Measurements from ENCODE around the gene IL4I1. TPM values are rescaled to one million over a fixed set of nuclear protein-coding genes. Genes with fewer than 3 reads are reported as not detected.
A peak's percentile ranks its signal among the peaks of the same experiment; 100 is the strongest.
"Not testable (repeated sequence)": the region's sequence is repeated elsewhere in the genome, so short reads cannot be mapped to it uniquely, and the experiment has no call there.

Gene IL4I1, protein sequence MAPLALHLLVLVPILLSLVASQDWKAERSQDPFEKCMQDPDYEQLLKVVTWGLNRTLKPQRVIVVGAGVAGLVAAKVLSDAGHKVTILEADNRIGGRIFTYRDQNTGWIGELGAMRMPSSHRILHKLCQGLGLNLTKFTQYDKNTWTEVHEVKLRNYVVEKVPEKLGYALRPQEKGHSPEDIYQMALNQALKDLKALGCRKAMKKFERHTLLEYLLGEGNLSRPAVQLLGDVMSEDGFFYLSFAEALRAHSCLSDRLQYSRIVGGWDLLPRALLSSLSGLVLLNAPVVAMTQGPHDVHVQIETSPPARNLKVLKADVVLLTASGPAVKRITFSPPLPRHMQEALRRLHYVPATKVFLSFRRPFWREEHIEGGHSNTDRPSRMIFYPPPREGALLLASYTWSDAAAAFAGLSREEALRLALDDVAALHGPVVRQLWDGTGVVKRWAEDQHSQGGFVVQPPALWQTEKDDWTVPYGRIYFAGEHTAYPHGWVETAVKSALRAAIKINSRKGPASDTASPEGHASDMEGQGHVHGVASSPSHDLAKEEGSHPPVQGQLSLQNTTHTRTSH
- total RNA-seq: 0.81 TPM

DNA sequence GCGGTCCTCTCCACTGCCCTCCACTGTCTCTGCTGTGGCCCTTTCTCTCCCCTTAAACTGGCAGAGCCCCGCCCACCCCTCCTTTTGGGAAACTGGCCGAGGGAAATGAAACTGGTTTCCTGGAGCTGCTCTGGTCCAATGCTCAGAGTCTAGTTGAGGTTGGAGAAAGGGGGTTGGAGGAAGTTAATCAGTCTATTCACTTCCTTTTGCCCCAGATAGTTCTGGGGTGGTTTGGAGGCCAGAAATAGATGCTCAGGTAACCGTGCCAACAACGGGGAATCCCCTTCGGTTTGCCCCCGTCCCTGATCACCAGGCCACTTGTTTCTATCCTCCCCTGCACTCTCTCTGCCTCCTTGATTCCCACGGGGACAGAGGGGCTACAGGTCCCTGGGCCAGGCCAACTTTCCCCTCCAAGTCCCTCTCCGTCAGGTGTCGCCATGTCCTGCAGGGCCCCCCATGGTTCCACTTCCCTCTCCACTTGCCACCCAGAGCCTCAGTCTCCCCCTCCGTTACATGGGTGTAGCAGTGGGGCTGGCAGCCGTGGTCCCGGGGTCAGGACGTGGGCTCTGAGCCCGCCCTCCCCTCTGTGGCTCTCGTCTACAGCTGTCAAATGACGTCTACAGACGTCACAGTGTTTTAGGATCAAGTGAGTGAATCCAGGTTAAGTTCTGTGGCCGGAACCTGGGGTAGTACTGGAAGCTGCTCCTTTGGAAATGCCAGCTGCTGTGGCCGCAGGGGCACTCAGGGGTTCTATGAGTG lies at the start of gene IL4I1:
Gene IL4I1 (minus strand): TSS at position 25 of the 759 bp plus-strand sequence. CDS start 727 bp downstream, outside the sequence.
- DNase-seq (ENCODE audit: low read depth in 2 of 3, low spot score in 2 of 3): peak; percentile 53 to 91 (median 87)

DNA sequence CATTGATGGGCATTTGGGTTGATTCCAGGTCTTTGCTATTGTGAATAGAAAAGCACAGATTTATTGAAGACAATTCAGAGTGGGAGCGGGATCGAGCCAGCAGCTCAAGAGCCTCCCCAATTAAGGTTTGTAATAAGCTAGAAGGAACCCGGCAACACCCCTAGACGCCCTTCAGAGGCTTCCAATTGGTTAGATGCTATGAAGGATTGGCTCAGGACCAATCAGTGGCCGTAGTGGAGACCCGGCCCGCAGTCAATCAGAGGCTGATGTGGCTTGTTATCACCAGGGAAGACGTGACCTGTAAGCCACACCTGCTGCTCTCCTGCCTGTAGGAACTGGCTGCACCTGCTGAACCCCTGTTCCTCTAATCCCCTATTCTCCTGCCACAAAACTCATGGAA lies 49.7 kb upstream of the IL4I1 start:
- no peak for DNase-seq (ENCODE audit: low read depth in 2 of 3, low spot score in 2 of 3)

DNA sequence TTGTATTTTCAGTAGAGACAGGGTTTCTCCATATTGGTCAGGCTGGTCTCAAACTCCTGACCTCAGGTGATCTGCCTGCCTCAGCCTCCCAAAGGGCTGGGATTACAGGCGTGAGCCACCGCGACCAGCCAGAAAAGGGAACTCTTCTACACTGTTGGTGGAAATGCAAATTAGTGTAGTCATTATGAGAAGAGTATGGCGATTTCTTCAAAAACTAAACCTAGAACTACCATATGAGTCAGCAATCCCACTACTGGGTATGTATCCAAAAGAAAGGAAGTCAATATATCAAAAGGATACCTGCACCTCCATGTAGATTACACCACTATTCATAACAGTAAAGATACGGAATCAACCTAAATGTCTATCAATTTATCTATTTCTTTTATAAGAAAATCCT lies 47.9 kb upstream of the IL4I1 start:
- not testable (repeated sequence) for DNase-seq (ENCODE audit: low read depth in 2 of 3, low spot score in 2 of 3)

DNA sequence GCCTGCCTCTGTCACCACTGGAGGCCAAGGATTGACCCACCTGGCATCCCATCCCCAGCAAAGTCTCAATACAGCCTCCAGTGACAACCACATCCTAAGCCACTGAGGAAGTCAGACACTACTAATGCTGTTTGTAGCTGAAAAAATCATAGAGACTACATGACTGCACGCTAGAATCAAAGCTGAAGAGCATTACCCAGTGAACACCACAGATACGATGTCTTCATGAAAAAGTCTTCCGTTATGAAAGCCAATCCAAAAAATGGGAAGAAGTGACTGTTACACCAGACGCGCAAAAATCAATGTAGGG lies 43.8 kb upstream of the IL4I1 start:
- DNase-seq (ENCODE audit: low read depth in 2 of 3, low spot score in 2 of 3): no peak

DNA sequence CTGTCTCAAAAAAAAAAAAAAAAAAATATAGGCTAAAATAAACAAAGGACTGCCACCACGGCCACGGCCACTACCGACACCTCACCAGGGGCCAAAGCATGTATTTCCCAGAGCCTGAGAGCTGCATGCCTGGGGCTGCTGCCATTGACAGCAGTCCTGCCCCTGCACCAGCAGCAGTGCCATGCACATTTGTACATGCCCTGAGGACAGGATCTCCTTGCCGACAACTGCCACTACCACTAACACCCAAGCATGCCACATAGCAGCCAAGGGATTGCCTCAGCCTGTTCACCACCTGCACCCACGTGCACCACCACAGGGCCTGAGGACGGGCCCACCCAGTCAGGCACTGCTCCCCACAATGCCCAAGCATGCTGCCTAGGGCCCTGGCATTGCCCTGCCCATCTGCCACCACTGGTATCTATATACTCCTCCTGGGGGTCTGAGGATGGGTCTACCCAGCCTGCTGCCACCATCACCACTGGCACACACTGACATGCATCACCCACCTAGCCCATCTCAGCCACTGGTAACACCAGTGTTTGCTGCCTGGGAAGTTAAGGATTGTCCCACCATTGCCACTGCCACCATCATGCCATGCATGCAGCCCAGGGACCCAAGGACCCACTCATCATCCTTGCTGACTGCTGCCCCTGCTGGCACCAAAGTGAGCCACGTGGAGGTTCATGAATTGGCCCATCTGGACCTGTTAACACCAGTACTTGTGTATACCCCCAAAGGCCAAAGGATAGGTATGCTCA lies 43.2 kb upstream of the IL4I1 start:
- DNase-seq (ENCODE audit: low read depth in 2 of 3, low spot score in 2 of 3): no peak

DNA sequence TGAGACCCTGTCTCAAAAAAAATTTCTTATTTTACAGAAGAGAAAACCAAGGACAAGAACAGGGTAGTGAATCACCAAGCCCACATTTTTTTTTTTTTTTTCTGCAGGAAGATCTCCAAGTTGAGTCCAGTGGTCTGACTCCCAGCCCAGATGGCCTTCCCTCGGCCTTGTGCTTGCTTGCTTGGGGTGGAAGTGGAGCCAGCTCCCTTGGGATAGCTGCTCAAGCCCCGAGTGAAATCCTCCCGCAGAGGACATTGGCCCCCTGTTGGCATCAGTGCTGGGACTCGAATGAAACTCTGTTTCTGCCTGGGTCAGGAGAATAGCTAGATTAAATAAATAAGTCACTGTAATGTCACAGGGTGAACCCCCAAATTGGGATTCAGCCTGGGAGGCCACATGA lies 42.0 kb upstream of the IL4I1 start:
- no peak for DNase-seq (ENCODE audit: low read depth in 2 of 3, low spot score in 2 of 3)

DNA sequence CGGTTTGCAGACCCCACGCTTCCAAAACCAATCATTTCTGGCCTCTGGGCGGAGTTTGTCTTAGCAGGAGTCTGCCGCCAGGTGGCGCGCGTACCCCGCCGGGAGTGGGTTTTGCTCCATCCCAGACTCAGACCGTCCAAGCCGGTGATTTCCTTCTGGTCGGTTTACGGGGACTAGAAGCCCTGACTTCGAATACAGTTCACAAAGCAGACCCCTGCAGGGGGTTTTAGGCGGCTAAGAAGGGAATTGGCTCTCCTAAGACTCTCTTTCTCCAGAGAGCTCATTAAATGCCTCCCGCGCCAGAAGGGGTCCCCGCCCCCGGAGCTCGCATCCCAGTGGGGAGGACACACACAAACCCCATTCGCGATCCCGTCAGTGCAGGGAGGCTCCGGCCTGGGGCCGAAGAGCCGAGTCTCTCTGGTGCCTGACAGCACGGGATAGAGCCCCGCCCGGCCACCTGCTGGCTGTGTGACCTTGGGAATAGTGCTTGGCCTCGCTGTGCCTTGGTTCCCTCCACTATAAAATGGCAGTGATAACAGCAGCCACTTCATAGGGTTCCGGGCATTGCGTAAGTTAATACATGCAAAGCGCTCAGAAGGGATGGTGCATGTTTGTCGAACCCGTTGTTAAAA lies 41.2 kb upstream of the IL4I1 start:
- DNase-seq (ENCODE audit: low read depth in 2 of 3, low spot score in 2 of 3): peak; percentile 58 to 80 (median 72)

DNA sequence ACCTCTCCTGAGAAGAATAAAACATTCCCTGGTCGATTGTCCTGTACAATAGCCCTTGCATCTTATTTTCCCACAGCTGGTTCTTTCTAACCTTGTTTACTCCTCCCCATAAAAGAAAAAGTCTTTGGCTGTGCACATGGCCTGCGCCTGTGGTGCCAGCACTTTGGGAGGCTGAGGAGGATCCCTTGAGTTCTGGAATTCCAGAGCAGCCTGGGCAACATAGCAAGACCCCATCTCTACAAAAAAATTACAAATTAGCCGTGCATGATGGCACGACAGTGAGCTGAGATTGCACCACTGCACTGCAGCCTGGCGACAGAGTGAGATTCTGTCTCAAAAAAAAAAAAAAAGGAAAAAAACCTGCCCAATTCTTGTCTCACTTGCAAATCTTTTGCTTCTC lies 39.9 kb upstream of the IL4I1 start:
- no peak for DNase-seq (ENCODE audit: low read depth in 2 of 3, low spot score in 2 of 3)

DNA sequence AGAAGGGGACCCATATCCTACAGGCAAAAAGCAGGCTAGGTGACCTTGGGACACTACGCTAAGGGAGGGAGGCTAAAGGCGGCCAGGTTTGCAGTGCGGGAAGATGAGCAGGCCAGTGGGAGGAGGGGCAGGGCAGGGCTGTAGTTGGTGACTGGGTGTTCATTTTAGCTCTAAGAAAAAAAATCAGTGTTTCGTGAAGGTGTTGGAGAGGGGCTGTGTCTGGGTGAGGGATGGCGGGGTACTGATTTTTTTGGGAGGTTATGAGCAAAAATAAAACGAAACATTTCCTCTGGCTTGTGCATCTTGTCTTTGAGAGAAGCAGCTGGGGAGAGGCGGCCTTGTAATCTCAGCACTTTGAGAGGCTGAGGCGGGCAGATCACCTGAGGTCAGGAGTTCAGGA lies 37.0 kb upstream of the IL4I1 start:
- DNase-seq (ENCODE audit: low read depth in 2 of 3, low spot score in 2 of 3): no peak

DNA sequence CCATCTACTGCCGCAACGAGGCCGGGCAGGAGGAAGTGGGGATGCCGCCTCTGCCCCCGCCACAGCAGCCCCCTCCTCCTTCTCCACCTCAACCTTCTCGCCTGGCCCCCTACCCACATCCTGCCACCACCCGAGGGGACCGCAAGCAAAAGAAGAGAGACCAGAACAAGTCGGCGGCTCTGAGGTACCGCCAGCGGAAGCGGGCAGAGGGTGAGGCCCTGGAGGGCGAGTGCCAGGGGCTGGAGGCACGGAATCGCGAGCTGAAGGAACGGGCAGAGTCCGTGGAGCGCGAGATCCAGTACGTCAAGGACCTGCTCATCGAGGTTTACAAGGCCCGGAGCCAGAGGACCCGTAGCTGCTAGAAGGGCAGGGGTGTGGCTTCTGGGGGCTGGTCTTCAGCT lies 36.0 kb upstream of the IL4I1 start:
- peak in 2 of 3 donors; percentile 47 to 51 for DNase-seq (ENCODE audit: low read depth in 2 of 3, low spot score in 2 of 3)

DNA sequence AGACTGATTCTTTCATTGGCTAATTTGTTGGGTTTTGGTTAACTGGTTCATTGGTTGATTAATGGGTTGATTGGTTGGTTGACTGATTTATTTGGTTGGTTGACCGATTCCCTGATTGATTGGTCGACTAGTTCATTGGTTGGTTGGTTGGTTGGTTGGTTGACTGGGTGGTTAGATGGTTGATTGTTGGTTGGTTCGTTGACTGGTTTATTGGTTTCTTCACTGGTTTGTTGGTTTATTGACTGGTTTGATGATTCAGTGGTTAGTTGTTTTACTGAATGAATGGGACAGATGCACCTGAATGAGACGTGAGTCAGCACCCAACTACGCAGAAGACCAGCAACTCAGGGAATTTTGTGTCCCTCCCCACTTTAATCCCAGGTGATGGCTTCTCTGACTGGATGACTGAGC lies 35.4 kb upstream of the IL4I1 start:
- no peak for DNase-seq (ENCODE audit: low read depth in 2 of 3, low spot score in 2 of 3)

DNA sequence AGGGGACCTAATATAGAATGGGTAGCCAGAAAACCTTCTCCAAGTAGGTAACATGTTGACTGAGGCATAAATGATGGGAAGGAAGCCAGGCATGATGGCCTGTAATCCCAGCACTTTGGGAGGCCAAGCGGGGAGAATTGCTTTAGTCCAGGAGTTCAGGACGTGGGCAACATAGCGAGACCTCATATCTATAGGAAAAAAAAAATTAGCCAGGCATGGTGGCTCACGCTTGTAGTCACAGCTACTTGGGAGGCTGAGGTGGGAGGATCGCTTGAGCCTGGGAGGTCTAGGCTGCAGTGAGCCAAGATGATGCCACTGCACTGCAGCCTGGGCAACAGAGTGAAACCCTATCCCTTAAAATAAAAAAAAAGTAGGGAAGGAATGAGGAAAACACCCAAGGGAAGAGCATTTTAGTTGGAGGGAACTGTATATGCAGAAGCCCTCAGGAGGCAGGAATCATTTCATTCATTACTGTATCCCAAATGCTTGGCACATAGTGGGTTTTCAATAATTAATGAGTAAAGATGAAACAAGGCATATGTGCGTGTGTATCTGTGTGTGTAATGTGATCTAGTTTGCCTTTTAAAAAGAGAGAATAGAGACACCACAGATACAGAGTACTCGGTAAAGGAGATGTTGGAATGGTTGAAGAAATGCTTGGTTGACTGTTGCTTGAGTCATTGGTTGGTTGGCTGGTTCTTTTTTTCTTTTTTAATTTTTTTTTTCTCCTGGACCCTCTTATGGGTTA lies 34.8 kb upstream of the IL4I1 start:
- no peak for DNase-seq (ENCODE audit: low read depth in 2 of 3, low spot score in 2 of 3)

DNA sequence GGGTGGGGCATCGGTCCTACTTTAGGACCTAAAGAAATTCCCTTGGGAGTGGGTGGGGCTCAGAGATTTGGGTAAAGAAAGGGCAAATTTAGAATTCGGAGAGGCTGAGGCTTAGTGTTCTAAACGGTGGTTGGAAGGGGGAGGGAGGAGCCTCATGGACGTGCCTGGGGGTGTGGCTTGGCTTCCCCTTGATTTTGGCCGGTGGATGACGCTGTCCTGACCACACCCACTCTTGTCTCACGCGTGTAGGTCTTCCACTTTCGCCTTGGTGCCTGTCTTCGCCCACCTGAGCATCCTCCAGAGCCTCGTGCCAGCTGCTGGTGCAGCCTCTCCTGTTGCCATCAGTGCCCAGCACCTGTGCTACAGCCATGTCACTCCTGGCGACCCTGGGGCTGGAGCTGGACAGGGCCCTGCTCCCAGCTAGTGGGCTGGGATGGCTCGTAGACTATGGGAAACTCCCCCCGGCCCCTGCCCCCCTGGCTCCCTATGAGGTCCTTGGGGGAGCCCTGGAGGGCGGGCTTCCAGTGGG lies 33.9 kb upstream of the IL4I1 start:
- no peak for DNase-seq (ENCODE audit: low read depth in 2 of 3, low spot score in 2 of 3)

DNA sequence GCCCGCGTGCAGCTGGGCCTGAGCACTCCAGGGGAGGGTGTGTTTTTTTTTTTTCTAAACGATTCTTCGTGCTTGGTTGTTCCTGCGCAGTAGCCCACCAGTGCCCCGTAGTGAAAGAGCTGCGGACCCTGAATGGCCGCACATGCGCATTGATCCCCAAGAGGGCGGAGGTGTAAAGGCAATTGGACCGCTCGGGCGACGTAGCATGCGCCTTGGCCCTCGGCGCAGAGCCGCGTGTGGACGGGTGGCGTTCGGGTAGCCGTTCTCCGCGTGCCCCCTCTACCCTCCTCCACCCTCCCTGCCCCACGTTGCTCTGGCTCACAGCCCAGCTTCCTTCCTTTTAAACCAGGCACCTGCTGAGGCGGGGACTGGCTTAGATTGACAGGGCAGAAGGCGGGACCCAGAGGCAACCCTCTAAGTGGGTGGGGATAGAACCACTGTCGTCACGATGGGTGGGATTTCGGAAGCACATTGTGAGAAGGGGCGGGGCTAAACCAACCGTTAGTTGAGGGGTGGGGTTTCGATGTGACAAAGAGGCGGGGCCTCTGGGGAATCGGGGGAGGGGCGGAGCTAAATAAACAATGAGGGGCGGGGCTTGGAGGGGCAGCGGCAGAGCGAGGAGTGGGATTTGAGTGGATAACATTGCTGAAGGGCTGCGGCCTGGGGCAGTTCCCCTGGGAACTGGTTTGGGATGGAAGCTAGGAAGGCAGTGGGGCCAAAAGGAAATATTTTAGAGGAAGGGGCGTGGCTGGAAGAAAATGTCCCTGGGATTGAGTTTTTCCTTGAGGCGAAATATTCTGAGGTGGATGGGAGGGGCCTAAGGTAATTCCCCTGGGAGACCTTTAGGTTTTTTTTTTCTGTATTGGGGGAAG lies 33.2 kb upstream of the IL4I1 start:
- DNase-seq (ENCODE audit: low read depth in 2 of 3, low spot score in 2 of 3): peak; percentile 92 to 99 (median 99)

DNA sequence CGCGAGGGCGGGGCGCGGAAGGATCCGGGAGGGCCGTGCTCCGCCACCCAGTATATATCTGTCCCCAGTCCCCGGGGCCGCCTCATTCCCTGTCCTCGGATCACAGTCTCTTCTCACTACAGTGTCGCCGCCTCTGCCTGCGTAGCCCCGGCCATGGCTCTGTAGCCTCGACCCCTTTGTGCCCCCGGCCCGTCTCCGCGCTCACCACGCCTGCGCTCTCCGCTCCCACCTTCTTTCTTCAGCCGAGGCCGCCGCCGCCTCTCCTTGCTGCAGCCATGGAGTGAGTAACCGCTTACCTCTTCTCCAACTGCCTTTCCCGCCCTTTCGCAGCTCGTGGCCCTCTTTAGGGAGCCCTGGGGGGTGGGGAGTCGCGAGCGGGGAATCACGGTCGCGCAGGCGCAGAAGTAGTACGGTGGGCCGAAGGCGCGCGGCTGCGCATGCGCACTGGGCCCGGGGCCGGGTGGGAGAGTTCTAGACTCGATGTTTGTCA lies 32.5 kb upstream of the IL4I1 start, which contains the start of the genes ATF5 and NUP62:
Gene ATF5 (plus strand): TSS at position 85 of the 490 bp plus-strand sequence. CDS start 1,646 bp downstream, outside the sequence.
Gene NUP62 (minus strand): TSS at position 384 of the 490 bp plus-strand sequence. CDS start 19,697 bp downstream, outside the sequence.
- DNase-seq (ENCODE audit: low read depth in 2 of 3, low spot score in 2 of 3): peak; percentile 87 to 99 (median 89)

DNA sequence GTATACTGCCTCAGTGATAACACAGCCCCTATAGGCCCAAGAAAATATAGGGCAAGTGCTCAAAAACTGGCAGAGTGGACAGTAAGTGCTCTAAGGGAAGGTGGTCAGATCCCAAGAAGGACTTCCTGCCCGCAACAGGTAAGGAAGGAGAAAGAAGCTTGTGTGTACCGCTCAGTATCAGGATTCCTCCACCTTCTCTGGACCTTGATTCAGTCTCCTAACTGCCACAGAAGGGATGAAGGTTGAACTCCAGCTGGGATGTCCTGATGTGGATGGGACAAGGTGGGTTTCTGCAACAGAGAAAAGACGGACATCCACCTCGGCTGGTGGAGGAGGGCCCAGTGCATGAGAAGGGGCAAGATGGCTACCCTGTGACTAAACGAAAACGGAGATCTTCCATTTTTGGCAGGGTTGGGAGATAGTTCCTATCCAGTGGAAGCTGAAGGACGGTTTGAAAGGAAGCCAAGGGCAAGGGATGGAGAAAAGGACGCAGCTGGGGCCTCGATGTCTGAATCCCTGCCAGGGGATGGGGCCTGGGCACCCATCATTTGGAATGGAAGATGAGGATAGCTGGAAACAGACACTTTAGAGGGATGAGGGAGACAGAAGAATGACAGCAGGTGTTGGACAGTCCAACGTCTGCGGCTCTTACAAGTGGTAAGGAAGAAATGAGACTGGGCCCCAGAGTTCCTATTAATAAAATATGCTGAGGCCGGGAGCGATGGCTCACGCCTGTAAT lies 31.0 kb upstream of the IL4I1 start:
- no peak for DNase-seq (ENCODE audit: low read depth in 2 of 3, low spot score in 2 of 3)

DNA sequence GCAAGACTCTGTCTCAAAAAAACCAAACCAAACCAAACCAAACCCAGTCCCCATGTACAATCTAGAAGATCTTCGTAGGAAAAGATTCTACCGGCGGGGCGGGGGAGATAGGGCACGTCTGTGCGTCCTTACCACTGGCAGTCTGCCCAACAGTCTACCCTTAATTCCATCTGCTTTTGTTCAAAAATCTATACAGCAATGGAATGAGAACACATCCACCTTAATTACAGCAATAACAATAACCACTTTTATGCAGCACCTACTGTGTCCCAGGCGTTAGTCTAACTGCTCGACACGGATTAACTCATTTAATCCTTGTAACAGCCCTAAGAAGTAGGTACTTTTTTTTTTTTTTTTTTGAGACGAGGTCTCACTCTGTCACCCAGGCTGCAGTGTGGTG lies 29.8 kb upstream of the IL4I1 start:
- no peak for DNase-seq (ENCODE audit: low read depth in 2 of 3, low spot score in 2 of 3)
